ENCODE measurements around the gene SETDB2.

Gene SETDB2

GRCh38 chr13:49429121-49429520, 15.0 kb upstream of the SETDB2 start:
- DNase-seq: no peak

- no peak for DNase-seq
These were observed 8.1 kb upstream of the SETDB2 start for GRCh38 chr13:49435992-49436391.

- no peak for DNase-seq
These were observed 7.2 kb upstream of the SETDB2 start for GRCh38 chr13:49436890-49437289.

GRCh38 chr13:49437705-49438104, 6.4 kb upstream of the SETDB2 start:
- no peak for DNase-seq

- DNase-seq: no peak
These were observed 4.5 kb upstream of the SETDB2 start for GRCh38 chr13:49439609-49440008.

GRCh38 chr13:49441312-49441711, 2.8 kb upstream of the SETDB2 start:
- no peak for DNase-seq

- DNase-seq: no peak
These were observed 2.2 kb upstream of the SETDB2 start for GRCh38 chr13:49441846-49442245.

GRCh38 chr13:49443357-49443703, 744 bp upstream of the SETDB2 start:
- DNase-seq: peak; percentile 15 to 49

GRCh38 chr13:49444524-49445395, 686 bp downstream of the SETDB2 start:
- DNase-seq: peak in 1 of 2 experiments; percentile 23

GRCh38 chr13:49446473-49446872, 2.4 kb downstream of the SETDB2 start:
- no peak for DNase-seq

GRCh38 chr13:49448753-49449152, 4.7 kb downstream of the SETDB2 start:
- no peak for DNase-seq

GRCh38 chr13:49450105-49450819, 6.2 kb downstream of the SETDB2 start:
- no peak for DNase-seq

GRCh38 chr13:49452725-49453457, 8.8 kb downstream of the SETDB2 start:
- DNase-seq: no peak

- no peak for DNase-seq
These were observed 9.4 kb downstream of the SETDB2 start for GRCh38 chr13:49453465-49453864.

GRCh38 chr13:49454388-49455006, 10.4 kb downstream of the SETDB2 start:
- DNase-seq: no peak

- DNase-seq: no peak
These were observed 10.9 kb downstream of the SETDB2 start for GRCh38 chr13:49455007-49455398.

GRCh38 chr13:49456156-49456555, 12.1 kb downstream of the SETDB2 start:
- DNase-seq: no peak

GRCh38 chr13:49457221-49457620, 13.1 kb downstream of the SETDB2 start:
- no peak for DNase-seq

GRCh38 chr13:49459580-49459979, 15.5 kb downstream of the SETDB2 start:
- no peak for DNase-seq

GRCh38 chr13:49464085-49464484, 20.0 kb downstream of the SETDB2 start:
- no peak for DNase-seq

GRCh38 chr13:49464621-49465325, 20.7 kb downstream of the SETDB2 start:
- no peak for DNase-seq

- DNase-seq: no peak
These were observed 22.3 kb downstream of the SETDB2 start for GRCh38 chr13:49466292-49466838.

All from NCI-H2081 (cell line).